GM18508 (cell line): ENCODE measurements around the gene PCNX4.
A peak's percentile ranks its signal among the peaks of the same experiment; 100 is the strongest.
"Not testable (repeated sequence)": the region's sequence is repeated elsewhere in the genome, so short reads cannot be mapped to it uniquely, and the experiment has no call there.

Experiments
- ATAC-seq: cut with Tn5 transposase; IDR thresholded peaks from one replicate; pipeline ENCODE4 v1.9.1; 2021; ENCODE audit warnings: moderate number of reproducible peaks; ENCODE audit not compliant: insufficient read depth, unreplicated experiment

PCNX4 gene

GRCh38 chr14:60099855-60100254 is 8.1 kb downstream of the PCNX4 start:
- ATAC-seq = not testable (repeated sequence)

GRCh38 chr14:60101786-60102185 is 10.1 kb downstream of the PCNX4 start:
- ATAC-seq = no peak

- ATAC-seq = no peak
Measured at GRCh38 chr14:60102389-60102788, 10.7 kb downstream of the PCNX4 start.

GRCh38 chr14:60106339-60106738 is 14.6 kb downstream of the PCNX4 start:
- ATAC-seq = no peak

GRCh38 chr14:60107477-60107876 is 15.8 kb downstream of the PCNX4 start:
- no peak for ATAC-seq

GRCh38 chr14:60111732-60112131 is 20.0 kb downstream of the PCNX4 start:
- no peak for ATAC-seq

- ATAC-seq = no peak
Measured at GRCh38 chr14:60114881-60115280, 23.2 kb downstream of the PCNX4 start.

GRCh38 chr14:60116181-60116580 is 24.5 kb downstream of the PCNX4 start:
- ATAC-seq = no peak

- ATAC-seq = no peak
Measured at GRCh38 chr14:60125918-60126317, 34.2 kb downstream of the PCNX4 start.

GRCh38 chr14:60133487-60133886 is 41.8 kb downstream of the PCNX4 start:
- ATAC-seq = no peak

- ATAC-seq = no peak
Measured at GRCh38 chr14:60134702-60135101, 43.0 kb downstream of the PCNX4 start.

GRCh38 chr14:60151715-60152114 is 60.0 kb downstream of the PCNX4 start:
- no peak for ATAC-seq

- no peak for ATAC-seq
Measured at GRCh38 chr14:60153991-60154390, 62.3 kb downstream of the PCNX4 start.

GRCh38 chr14:60154671-60155070 is 62.9 kb downstream of the PCNX4 start:
- ATAC-seq = no peak

- ATAC-seq = no peak
Measured at GRCh38 chr14:60160422-60160821, 68.7 kb downstream of the PCNX4 start.

- no peak for ATAC-seq
Measured at GRCh38 chr14:60161196-60162107, 69.7 kb downstream of the PCNX4 start.

GRCh38 chr14:60163693-60164092 is 72.0 kb downstream of the PCNX4 start:
- ATAC-seq = no peak

GRCh38 chr14:60164404-60164711 is 72.6 kb downstream of the PCNX4 start:
- ATAC-seq = no peak

GRCh38 chr14:60164712-60165546 is 73.2 kb downstream of the PCNX4 start, which contains the start of gene DHRS7:
DHRS7 (minus strand) TSS chr14:60165398; CDS start chr14:60165309, 89 bp downstream.
- peak; percentile 50 for ATAC-seq

GRCh38 chr14:60165547-60165876 is 73.8 kb downstream of the PCNX4 start:
- ATAC-seq = peak; percentile 15

GRCh38 chr14:60166142-60166541 is 74.4 kb downstream of the PCNX4 start:
- ATAC-seq = no peak
